Measurements from ENCODE around the gene BLVRA.

- no peak for TF ChIP-seq CTCF (IDR thresholded peaks at IDR 0.05)
- TF ChIP-seq POLR2AphosphoS5 (IDR thresholded peaks at IDR 0.05) = peak; percentile 92
- no peak for TF ChIP-seq EP300 (IDR thresholded peaks at IDR 0.05)
Observed at GRCh38 chr7:43785420-43785819, 26.9 kb downstream of the BLVRA start.
